GM21447 (cell line): ENCODE measurements around the gene BCAS4.

Experiments
- ATAC-seq: cut with Tn5 transposase; IDR thresholded peaks from one replicate; pipeline ENCODE4 v1.9.1; 2021; ENCODE audit not compliant: unreplicated experiment

BCAS4 gene

DNA sequence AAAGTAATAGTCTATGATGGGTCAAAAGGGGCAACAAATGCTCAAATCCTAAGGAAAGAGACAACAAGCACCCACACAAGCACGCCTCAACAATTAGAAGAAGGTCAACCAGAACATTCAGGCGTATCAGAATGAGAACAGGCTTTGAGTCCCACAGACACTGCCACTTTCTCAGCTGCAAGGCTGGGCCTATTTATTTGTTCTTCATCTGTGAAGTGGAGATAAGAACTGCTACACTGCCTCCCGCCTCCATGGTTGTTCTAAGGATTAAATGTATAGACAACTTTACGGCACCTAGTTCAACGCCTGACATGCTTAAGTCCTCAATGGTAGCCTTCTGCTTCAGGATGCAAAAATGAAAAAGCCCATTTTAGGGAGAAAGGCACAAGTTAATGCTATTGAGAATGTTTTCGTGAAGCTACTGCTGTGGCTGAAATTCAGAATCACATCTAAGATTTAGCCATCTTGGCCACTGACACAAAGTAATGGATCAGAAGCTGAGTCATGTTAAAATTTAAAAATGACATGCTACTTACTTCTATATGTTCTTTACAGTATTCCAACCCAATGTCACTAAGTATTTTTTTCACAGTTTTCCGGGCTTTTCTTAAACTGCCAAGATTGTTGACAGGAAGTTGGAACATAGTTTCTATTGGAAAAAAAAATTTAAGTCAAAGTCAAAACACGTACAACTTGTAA, 108.6 kb downstream of the BCAS4 start:
- no peak for ATAC-seq

DNA sequence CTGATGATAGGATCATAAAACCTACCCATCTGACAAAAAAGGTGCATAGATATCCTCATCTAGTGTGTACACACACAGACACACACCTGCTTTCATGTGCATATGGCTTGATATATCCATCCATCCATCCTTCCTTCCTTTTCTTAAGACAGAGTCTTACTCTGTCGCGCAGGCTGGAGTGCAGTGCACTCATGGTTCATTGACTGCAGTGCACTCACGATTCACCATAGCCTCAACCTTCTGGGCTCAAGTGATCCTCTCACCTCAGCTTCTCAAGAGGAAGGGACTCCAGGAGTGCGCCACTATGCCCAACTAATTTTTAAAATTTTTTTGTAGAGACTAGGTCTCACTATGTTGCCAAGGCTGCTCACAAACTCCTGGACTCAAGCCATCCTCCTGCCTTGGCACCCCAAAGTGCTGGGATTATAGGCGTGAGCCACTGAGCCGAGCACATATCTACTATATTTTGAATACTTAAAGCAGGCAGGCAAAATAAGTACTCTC, 109.3 kb downstream of the BCAS4 start:
- ATAC-seq = no peak

DNA sequence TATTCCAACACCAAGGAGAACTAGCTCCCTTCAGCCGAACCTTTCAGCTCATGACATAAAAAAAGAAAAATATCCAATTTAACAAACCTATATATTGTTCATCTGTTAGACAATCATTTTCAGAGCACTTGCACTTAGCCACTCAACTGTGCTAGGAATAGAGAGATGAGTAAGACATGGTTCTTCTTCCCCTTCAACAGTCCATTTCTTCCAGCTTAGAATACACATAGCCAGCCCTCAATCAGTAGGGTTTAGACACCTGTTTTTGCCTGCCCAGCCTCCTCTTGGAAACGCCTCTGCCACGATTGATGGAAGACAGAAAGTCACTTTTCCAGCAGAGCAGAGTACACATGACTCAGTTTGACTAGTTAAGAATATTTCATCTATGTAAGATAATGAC, 114.6 kb downstream of the BCAS4 start:
- ATAC-seq = no peak

DNA sequence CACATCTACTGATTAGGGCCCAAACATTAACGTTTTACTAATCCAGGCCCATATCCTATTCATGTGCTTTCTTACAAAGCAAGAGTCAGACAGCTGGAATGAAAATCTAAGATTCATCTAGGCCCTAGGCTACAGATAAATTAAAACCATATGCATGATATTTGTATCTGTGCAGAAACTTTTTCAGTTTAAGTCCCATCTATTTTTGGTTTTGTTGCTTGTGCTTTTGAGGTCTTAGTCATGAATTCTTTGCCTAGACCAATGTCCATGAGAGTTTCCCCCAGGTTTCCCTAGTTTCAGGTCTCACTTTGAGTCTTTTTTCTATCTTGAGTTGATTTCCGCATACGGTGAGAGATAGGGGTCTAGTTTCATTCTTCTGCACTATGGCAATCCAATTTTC, 116.2 kb downstream of the BCAS4 start:
- no peak for ATAC-seq

DNA sequence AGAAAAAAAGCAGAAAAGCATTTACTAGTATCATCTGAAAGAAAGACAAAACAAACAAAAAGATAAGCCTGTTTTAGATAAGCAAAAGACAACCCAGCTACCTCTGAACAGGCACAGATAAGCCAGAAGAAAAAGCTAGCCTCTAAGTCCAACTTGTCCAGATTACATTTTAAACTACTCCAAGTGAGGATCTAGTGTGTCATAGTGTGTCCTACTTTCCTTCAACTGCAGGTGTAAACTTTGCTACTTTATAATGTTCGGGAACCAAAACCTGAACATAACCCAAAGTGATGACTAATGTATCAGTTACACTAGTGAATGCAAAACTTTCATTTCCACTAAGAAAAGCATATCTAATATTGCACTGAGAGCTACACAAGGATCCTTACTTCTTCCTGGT, 116.9 kb downstream of the BCAS4 start:
- ATAC-seq = peak; percentile 64

DNA sequence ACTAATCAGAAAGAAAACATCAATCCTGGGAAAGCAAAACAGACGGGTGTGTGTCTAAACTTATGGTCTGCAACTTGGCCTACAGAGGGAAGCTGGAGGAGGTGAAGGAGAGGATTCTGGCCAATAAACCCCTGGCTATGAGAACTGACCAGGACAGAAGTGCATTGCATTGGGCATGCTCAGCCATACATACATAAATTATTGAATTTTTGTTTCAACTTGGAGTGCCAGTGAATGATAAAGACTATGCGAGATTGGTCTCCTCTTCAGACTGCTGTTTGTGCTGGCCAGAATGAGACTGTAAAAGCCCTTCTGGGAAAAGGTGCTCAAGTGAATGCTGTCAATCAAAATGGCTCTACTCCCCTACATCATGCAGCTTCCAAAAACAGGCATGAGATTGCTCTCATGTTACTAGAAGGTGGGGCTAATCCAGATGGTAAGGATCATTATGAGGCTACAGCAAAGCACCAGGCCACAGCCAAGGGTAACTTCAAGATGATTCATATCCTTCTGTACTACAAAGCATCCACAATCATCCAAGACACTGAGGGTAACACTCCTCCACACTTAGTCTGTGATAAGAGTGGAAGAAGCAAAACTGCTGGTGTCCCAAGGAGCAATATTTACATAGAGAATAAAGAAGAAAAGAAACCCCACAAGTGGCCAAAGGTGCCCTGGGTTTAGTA, 119.0 kb downstream of the BCAS4 start:
- ATAC-seq = no peak

DNA sequence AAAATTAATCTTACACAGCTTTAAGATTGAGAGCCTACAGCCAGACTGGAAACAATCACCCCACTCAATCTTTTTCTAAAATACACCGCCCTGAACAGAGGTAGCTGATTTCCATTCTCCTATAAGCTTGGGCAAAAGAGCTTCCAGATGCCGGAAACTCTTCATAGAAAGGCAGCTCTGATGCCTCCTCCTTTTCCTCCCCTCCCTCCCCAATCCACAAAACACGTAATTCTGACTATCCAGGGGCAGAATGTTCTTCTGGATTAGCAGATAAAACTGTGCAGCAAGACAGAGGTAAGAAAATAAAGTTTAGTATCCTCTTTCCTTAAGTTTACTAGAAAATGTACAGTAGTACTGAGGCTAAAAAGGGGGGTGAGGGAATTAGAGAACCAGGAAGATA, 120.6 kb downstream of the BCAS4 start:
- ATAC-seq = no peak

DNA sequence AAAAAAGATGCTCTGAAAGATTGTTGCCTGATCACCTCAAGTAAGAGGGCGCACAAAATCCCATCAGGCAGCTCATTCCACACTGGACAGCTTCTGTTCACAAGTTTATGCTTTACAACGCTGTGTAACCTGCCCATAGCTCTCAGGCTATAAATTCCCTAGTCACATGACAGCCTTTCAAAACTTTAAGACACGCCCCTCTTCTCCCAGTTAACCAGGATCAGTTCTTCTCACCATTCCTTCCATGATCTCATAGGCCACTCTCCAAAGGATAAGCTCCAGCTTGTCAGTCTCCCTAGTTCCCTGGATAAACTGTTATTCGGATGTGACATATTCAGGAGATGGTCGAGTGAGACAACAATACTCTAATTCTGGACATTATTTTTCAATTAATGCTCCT, 121.4 kb downstream of the BCAS4 start:
- no peak for ATAC-seq

DNA sequence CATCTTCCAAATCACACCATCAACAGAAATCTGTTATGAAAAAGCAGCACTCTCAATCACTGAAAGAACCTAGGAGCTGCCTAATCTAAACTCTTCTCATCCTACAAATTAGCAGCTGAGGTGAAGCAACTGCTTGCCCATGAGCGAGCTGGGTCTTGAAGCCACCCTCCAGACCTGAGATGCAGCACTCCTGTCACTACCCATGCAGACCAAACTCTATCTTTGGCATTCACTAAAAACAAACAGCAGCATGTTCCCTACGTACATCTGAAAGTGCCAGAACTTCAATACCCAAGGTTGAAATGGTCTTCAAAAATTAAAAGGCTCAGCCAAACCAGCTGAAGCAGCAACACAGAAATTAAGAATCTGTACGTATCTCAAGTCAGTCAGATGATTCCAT, 122.1 kb downstream of the BCAS4 start:
- ATAC-seq = no peak

DNA sequence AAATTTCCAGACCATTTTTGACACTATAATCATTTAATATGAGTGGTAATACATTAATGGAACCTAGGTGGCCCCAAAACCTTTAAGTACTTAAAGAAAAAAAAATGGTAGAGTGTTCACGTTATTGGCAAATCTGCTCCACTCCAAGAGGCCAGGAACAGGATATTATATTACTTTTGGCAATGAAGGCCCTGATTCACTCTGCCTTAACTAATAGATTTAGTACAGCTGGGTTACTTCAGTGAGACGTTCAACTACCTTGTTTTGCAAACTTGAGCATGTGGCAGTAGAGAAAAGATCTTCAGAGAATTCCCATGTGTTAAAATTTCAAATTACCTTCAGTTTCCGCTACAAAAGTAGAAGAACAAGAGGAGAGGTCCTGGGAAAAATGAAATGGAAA, 123.5 kb downstream of the BCAS4 start:
- no peak for ATAC-seq

DNA sequence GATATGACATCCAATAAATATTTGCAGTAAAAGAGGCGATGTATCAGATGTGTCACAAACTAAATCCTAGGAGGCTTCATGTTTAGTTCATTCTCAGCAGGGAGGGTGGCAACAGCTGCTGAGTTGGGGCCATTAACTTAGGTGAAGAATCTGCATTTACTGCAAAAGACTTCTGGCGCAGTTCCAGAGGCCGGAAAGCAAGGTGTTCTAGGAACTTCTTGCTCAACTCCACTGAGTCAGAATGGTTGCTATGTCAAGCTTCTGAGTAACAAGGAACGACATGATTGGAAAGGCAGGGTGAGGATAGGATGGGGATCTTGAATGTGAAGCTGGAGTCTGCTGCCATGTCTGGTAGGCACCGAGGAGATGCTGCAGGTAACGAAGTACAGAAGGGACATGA, 124.7 kb downstream of the BCAS4 start:
- no peak for ATAC-seq

DNA sequence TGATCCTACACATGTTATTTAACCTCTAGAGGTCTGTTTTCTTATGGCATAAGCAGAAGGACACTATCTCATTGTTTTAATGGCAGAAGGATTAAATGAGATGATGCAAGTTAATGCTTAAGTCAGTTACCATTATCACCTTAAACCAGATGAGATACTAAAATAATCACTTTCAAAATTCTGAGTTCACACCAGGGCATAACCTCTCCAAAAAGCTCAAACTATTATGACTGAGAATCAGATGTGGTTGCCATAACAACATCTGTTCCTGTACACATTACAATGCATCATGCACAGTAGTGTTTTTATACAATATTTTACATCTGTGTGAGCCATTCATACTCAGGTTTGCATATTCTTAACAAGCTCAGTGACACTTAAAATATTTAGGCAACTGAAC, 126.1 kb downstream of the BCAS4 start:
- no peak for ATAC-seq

DNA sequence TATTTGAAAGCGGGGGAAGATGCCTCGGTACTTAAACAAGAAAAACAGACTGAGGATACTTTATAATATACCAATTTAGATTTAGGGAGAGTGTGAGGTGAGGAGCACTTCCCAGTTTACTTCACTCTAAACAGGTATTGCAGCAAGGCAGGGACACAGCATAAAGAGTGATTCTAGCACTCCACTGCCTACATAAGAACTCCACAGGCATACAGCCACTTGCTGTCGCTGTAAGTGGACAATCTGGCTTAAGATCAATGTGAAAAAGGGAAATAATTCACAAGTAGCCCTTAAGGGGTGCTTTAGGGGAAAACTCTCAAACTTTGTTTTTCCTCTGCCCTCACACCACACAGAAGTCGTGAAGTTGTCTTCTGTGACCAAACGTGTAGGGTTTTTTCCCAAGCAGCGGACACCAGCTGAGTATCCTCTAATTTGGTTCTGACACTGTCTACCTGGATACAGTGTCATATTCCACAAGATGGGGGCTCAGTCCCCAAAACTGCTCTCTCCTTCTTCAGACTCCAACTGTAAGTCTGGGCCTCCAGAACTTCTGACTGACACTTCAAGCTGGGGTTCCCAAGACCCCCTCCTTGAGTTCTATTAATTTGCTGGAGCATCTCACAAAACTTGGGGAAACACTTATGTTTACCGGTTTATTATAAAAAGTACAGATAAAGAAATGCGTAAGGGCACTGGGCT, 127.1 kb downstream of the BCAS4 start:
- no peak for ATAC-seq

DNA sequence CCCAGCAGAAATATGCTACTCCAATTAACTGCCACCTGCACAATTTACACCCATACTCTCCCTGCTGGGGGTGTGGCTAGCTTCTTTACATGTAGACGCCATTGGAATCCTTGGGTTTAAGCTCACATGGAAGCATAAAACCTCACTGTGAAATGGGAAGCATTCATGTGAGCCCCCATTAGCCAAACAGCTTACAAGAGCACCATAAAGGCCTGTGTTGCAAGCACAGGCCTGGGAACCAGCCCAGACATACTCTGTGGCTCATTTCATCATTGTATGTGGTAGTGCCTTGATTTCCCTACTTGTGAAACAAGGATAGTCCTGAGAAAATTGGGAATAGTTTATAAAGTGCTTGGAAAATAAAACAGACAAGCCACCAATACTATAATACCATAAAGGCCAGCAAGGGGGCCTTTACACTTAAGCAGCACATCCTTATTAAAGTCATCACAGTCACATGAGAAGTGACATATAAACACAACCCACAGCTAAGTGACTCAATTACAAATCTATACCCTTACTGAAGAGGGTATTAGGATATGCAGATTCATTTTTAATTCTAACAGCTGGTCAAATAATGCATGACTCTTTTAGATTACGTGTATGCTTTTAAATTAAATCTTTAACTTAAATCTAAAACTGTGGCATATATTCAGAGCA, 129.5 kb downstream of the BCAS4 start:
- no peak for ATAC-seq

DNA sequence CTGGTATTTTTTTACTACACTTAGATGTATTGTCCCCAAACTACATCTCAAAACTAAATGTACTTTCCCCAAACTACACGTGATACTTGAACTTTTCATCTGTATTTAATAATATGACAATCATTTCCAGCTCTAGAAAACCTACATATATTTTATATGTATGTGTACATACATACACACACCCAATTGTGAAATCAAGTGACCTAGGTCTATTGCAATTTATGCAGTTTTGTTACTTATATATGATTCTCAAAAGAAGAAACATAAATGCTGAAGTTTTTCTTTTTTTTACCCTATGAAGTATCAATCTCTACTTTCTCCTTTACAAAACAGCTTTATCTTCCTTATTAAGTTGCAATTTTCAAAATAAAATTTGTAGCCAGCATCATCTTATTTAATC, 131.7 kb downstream of the BCAS4 start:
- no peak for ATAC-seq
